NOMO-1 (cell line): ENCODE measurements around the gene DMKN.
"Not testable (repeated sequence)": the region's sequence is repeated elsewhere in the genome, so short reads cannot be mapped to it uniquely, and the experiment has no call there.

Experiments used
- DNase-seq, 2 experiments: peaks; one replicate each; lab custom pipeline; 2025; ENCODE audit not compliant: unreplicated experiment in 2 of 2; lab: John Stamatoyannopoulos, UW

Gene DMKN

DNA sequence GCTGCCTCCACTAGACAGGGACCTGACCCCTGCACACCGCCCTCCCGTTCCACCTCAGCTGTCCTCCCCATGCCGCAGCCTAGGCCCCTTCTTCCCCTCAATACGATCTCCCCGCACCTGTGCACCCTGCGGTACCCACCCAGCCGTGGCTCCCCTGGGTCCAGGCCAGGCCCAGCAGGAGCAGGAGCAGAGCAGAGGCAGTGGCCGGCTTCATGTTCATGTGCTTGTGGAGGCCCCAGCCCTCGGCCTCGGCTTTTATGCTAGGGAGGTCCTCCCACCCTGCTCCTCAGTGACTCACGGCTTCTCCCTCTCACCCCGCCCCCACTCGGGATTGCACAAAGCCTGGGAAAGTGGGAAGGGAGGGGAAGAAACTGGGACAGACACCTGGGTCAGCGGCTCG, 11.8 kb downstream of the DMKN start:
- DNase-seq: no peak

DNA sequence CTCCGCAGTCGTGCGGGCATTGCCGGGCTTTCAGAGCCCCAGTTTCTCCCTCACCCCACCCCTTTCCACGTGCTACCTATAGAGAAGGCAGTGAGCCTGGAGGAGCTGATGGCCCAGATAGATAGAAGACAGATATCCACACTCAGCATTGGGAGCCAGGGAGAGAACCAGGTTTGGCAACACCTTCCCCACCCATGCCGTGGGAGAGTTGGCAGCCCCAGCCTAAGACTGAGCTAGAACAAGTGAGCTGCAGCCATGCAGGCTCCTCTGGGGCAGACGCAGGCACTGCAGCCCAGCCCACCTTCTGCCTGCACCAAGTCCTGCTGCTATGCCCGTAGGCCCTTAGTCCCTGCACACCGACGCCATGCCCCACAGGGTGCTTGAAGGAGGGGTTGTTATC, 12.8 kb downstream of the DMKN start:
- no peak for DNase-seq

- DNase-seq: no peak
Measured at GRCh38 chr19:35498984-35499527, 14.4 kb downstream of the DMKN start.

DNA sequence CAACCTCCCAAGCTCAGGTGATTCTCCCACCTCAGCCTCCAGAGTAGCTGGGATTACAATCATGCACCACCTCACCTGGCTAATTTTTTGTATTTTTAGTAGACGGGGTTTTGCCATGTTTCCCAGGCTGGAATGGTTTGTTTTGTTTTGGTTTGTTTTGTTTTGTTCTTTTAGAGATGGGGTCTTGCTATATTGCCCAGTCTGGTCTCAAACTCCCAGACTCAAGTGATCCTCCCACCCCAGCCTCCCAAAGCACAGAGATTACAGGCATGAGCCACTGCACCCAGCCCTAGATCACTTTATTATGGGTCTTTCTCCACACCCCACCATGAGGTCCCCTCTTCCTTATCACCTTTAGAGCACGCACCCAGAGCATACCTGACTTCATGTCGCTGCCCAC, 15.2 kb downstream of the DMKN start:
- no peak for DNase-seq

GRCh38 chr19:35497406-35497805, 16.0 kb downstream of the DMKN start:
- DNase-seq: no peak

DNA sequence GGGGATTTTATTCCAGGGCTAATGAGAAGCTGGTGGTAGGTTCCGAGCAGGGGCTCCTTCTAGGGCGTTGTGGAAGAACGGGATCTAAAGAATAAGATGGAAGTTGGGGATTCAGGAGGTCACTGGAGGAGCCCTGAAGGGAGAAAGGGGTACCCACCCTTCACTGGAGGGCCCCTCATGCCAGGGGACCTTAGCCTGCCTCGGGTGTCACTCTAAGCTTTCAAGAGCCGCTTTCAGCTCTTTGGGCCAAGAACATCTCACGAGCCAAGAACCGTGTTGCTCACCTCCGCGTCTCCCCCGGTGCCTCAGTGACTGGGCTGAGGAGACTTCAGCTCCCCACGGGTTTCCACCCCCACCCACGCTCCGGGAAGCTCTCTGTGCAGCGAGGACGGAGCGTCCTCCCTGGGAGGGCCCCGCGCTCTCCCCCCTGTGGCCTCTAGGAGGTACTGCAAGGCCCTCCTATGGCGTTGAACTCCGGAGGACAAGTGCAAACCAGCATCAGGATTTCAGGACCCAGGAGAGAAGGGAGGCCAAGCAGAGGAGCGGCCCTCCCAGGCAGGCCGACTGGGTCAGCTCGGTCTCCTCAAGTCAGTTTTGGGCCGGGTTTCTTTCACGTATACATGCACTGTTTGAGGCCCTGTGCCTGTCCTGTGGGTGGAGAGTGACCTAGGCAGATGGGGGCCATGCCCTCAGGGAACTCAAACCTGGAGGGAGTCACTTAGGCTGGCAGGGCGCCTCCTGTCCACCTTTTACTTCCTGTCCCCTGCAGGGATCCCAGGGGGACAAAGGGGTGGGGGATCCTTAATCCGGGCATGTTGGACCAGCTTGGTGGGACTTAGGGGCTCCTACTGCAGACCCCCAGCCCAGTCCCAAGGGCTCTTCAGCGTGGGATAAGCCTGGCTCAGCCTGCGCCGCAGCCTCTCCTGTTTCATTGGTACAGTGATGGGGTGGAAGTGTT, 18.1 kb downstream of the DMKN start:
- DNase-seq: peak; percentile 34 to 35

- no peak for DNase-seq
Measured at GRCh38 chr19:35493971-35494370, 19.5 kb downstream of the DMKN start.

- no peak for DNase-seq
Measured at GRCh38 chr19:35491836-35492360, 21.6 kb downstream of the DMKN start.

GRCh38 chr19:35490364-35490763, 23.1 kb downstream of the DMKN start, which contains the start of gene KRTDAP:
Gene KRTDAP, minus strand, starts transcription at chr19:35490464. Its CDS starts 22 bp downstream, at chr19:35490442.
- DNase-seq: no peak

DNA sequence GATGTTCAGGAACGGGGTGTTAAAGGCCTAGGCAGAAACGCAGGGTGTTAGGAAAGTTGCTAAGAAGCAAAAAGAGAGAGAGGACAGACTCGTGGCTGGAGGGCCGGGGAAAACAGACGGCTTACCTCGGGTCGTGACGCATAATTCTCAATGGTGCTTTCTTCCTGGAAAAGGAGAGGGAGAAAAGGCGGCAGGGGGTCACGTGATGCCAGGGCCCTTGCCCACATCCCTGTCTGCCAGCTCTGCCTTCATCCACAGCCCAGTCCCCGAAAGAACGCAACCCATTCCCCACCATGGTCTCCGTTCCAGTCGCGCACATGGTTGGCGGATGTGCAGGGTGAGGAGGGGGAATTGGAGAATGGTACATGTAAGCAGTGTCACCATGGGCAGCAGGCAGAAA, 24.8 kb downstream of the DMKN start:
- no peak for DNase-seq

DNA sequence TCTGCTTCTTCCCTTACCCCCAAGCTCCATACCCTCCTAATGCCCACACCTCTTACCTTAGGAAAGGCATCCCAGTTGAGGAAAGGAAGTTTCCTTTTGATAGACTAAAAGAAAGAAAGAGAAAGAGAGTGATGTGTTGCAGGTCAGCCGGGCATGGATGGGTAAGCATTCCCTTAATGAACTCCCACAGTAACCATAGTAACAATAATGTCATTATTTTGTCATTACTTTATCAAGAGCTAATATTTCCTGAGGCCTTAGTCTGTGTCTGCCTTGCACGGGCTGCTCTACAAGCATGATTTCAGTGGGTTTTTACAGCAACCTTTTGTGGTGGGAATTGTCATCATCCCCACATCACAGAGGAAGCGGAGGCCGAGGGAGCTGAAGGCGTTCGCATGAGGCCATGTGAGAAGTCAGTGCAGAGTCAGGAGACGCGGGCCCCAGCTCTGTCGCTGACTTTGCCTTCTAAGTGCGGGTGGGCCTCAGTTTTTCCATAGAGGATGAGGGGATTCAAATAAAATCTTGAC, 25.7 kb downstream of the DMKN start:
- DNase-seq: no peak

GRCh38 chr19:35486268-35486708, 27.2 kb downstream of the DMKN start:
- DNase-seq: no peak

DNA sequence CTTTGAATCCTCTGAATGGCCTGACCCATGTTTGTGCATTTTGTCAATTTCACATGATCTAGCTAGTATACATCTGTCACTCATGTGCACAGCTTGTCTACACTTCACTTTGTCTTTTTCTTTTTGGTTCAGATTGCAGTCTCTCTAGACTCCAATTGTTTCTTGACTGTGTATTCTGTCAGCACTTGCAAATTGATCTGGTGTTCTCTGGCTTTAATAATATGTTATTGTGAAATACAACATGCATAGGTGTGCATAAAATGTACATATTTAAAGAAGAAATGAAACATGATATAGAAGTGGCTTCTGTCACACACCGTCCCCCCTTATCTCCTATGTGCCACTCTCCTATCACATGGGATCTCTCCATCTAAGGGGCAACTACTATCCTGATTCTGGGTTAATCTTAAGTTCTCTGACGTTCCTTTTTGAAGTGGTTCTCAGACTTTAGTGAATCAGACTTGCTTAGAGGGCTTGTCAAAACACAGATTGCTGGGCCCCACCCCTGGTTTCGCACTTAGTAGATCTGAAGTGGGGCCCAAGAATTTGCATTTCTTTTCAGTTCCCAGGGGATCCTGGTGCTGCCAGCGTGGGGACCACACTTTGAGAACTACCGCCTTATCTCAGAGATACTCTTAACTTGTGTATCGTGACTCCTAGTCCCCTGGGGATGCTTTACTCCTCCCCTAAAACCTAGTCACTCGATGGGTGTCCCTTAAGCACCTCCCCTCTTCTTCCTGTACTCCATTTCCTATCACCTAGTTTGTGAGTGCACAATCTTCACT, 29.0 kb downstream of the DMKN start:
- DNase-seq: no peak

DNA sequence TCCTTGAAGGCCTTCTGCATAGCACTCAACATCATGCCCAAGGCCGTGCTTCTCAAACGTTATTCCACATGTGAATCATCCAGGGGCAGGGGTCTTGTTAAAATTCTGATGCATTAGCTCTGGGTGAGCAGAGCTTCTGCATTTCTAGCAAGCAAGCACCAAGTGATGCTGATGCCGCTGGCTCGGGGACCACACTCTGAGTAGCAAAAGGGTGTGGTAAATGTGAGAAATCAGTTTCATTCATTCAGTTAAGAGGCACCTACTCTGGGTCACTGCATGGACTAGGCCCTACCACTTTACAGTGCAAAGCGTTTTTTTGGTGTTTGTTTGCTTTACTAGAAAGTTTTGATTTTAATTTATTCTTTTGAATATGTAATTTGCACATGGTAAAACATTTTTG, 30.4 kb downstream of the DMKN start:
- DNase-seq: no peak

DNA sequence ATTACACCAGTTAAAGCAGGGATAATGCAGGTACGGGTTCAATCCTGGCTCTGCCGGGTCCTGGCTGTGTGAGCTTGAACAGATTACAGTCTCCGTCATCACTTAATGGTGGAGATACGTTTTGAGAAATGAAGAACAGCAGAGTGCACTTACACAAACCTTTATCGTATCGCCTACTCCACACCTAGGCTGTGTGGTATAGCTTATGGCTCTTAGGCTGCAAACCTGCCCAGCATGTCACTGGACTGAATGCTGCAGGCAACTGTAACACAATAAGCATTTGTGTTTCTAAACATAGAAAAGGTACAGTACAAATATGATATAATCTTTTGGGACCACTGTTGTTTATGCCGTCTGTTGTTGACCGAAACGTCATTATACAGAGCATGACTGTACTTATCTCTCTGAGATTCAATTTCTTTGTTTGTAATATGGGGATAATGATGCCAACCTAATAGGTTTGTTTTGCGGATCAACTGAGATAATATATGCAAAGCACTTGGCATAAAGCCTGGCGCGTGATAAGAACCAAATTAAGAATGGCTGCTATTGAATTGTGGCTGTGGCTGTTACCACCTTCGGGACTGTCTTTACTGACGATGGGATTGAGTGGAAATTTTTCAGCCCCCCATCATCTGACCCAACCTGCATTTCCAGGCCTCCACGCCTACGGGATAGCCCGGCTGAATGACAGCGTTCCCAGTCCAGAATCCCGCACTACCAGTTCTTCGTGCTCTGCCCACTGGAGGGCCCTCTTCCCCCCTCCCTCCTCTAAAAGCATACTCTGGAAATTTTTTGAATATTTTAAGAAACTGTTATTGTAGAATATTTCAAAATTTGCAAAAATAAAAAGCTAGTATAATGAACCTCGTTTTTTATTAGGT, 34.4 kb downstream of the DMKN start:
- DNase-seq: no peak

- DNase-seq: no peak
Measured at GRCh38 chr19:35476149-35476548, 37.3 kb downstream of the DMKN start.

DNA sequence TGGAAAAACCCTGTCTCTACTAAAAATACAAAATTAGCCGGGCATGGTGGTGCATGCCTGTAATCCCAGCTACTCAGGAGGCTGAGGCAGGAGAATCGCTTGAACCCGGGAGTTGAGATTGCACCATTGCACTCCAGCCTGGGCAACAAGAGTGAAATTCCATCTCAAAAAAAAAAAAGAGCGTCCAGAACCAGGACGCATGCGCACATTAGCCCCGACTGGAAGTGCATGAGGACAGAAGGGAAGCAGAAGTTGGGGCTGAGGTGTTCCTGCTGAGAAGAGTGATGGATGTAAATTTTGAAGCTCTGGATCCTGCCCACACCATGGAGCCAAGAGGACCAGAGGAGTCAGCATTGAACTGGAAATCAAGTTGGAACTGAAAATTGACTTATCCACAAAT, 38.9 kb downstream of the DMKN start:
- not testable (repeated sequence) for DNase-seq

GRCh38 chr19:35474104-35474503, 39.3 kb downstream of the DMKN start:
- no peak for DNase-seq

- no peak for DNase-seq
Measured at GRCh38 chr19:35471946-35472345, 41.5 kb downstream of the DMKN start.

GRCh38 chr19:35471075-35471474, 42.4 kb downstream of the DMKN start:
- DNase-seq: not testable (repeated sequence)
